Caco-2 (cell line): ENCODE data around the gene PPP2R5D. TPM values are rescaled to one million over a fixed set of nuclear protein-coding genes. Genes with fewer than 3 reads are reported as not detected.

Source experiments
- BruUV-seq: library from RNA; stranded (reverse); fragments of 400-500 nt; replicated peaks from 2 replicates; lab custom pipeline; 2021; lab: Mats Ljungman, UMichigan
- CTCF ChIA-PET: fragments of 300-600 bp; sonication (Branson Sonifier 250); formaldehyde crosslinking; loops from one replicate; lab custom pipeline; 2022; ENCODE audit warnings: antibody characterized with exemption; lab: Charles Lee
- POLR2A ChIA-PET: fragments of 300-600 bp; sonication (Branson Sonifier 250); formaldehyde crosslinking; loops from one replicate; lab custom pipeline; 2022; ENCODE audit warnings: antibody characterized with exemption; lab: Charles Lee
- DNase-seq, 2 experiments: peaks; one replicate each; pipeline versions ENCODE4 v3.0.0 to v3.0.0-alpha.2; 2020 to 2022
- H3K27me3 ChIP-seq: replicated peaks from 2 replicates; pipeline ENCODE4 v1.6.0; 2011; ENCODE audit warnings: low read length; ENCODE audit not compliant: control insufficient read depth, insufficient read depth
- H3K36me3 ChIP-seq: 2 replicates; pipeline ENCODE4 v1.5.1; 2011; ENCODE audit warnings: low read length; ENCODE audit not compliant: control insufficient read depth, insufficient read depth
- H3K4me1 ChIP-seq: fragments of 250-450 bp; sonication (Bioruptor Pico); 2 replicates; pipeline ENCODE4 v1.5.1; 2020; ENCODE audit warnings: mild to moderate bottlenecking
- H3K4me3 ChIP-seq: 2 replicates; pipeline ENCODE4 v1.5.1; 2011; ENCODE audit warnings: low read depth, mild to moderate bottlenecking, control low read depth, low read length
- H3K9me3 ChIP-seq: fragments of 250-450 bp; sonication (Bioruptor Pico); 2 replicates; pipeline ENCODE4 v1.5.1; 2020; ENCODE audit warnings: mild to moderate bottlenecking, moderate library complexity
- H3K27ac Mint-ChIP-seq: one replicate; pipeline ENCODE4 v1.8.0; 2022; ENCODE audit warnings: mixed read lengths; ENCODE audit not compliant: unreplicated experiment
- H3K27me3 Mint-ChIP-seq: one replicate; pipeline ENCODE4 v1.8.0; 2022; ENCODE audit warnings: mixed read lengths; ENCODE audit not compliant: insufficient read depth, unreplicated experiment
- H3K36me3 Mint-ChIP-seq: one replicate; pipeline ENCODE4 v1.8.0; 2022; ENCODE audit warnings: mild to moderate bottlenecking, mixed read lengths; ENCODE audit not compliant: insufficient read depth, unreplicated experiment
- H3K4me1 Mint-ChIP-seq: one replicate; pipeline ENCODE4 v1.8.0; 2022; ENCODE audit warnings: low read depth, mixed read lengths; ENCODE audit not compliant: unreplicated experiment
- H3K4me3 Mint-ChIP-seq: one replicate; pipeline ENCODE4 v1.8.0; 2022; ENCODE audit warnings: mild to moderate bottlenecking, moderate library complexity, mixed read lengths; ENCODE audit not compliant: unreplicated experiment
- H3K9me3 Mint-ChIP-seq: one replicate; pipeline ENCODE4 v1.8.0; 2022; ENCODE audit warnings: mixed read lengths; ENCODE audit not compliant: unreplicated experiment
- intact Hi-C: fragments of 100-400 bp; cut with micrococcal nuclease; formaldehyde crosslinking; loops from one replicate; pipeline ENCODE4 v1.10.0; 2022; ENCODE audit not compliant: unreplicated experiment
- total RNA-seq: library from RNA; stranded (reverse); gene quantifications from 2 replicates; pipeline ENCODE4 v1.2.3, GENCODE V29; 2022
- TF ChIP-seq, protein P1 (sequence below), 2 experiments: fragments of 200-600 bp in 1 of 2; IDR thresholded peaks; 1 replicate in 1 of 2; 2 replicates in 1 of 2; pipeline versions ENCODE4 v1.5.1 to v1.8.0; 2011 to 2022; ENCODE audit warnings: antibody characterized with exemption in 1 of 2, control low read depth in 1 of 2, inconsistent platforms in 1 of 2, low read depth in 1 of 2, low read length in 1 of 2, mild to moderate bottlenecking in 1 of 2, moderate library complexity in 1 of 2; ENCODE audit not compliant: insufficient read depth in 1 of 2, severe bottlenecking in 1 of 2, unreplicated experiment in 1 of 2

The PPP2R5D gene
- total RNA-seq, 1 experiment from 2014 or later: 45.0 TPM

DNA sequence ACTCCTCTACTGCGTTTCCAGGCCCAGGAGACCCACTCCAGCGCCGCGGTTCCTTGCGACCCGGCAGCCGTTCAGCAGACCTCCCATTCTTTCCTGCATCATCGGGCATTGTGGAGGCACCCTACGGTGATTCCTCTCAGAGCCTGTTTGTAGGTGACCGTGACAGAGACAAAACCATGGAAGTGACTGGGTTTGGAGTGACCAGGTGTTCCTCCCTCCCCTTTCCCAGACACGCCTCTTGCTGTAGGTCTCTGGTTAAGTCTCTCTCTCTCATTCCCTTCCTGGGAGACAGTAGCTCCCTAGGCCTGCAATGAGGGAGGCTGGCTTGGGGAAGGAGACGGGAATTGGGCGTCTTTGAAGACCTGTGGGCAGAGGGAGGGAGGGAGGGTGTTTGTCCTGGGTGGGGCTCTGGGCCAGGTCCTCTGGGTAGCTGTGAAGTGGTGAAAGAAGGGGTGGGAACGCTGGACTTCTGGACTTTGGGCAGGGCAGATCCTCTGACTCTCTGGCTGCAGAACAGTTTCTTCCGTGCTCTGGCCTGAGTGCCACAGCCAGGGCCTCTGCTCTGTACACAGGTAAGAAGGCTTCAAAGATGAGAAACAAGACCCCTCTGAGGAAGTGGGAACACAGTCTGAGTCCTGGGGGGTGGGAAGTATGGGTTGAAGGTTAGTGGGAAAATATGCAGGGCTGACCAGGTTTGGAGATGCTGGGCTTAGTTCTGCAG lies 75.8 kb downstream of the PPP2R5D start:
- TF ChIP-seq, protein P1, sequence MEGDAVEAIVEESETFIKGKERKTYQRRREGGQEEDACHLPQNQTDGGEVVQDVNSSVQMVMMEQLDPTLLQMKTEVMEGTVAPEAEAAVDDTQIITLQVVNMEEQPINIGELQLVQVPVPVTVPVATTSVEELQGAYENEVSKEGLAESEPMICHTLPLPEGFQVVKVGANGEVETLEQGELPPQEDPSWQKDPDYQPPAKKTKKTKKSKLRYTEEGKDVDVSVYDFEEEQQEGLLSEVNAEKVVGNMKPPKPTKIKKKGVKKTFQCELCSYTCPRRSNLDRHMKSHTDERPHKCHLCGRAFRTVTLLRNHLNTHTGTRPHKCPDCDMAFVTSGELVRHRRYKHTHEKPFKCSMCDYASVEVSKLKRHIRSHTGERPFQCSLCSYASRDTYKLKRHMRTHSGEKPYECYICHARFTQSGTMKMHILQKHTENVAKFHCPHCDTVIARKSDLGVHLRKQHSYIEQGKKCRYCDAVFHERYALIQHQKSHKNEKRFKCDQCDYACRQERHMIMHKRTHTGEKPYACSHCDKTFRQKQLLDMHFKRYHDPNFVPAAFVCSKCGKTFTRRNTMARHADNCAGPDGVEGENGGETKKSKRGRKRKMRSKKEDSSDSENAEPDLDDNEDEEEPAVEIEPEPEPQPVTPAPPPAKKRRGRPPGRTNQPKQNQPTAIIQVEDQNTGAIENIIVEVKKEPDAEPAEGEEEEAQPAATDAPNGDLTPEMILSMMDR (IDR thresholded peaks at IDR 0.05; ENCODE audit: insufficient read depth in 1 of 2, low read depth in 1 of 2, low read length in 1 of 2, severe bottlenecking in 1 of 2, unreplicated experiment in 1 of 2): no peak
- POLR2A ChIA-PET: interaction anchor here (0.6 to 2.4 kb wide), 12 partner anchors 15 to 431 kb away, joined by 3 to 22 read pairs (median 5); partner anchors contain the start of genes CNPY3, KLHDC3, MEA1 and PPP2R5D
- H3K36me3 Mint-ChIP-seq: peaks cover 56% of the 10 kb centered on the region
- peak overlapping the region; percentile 82 for H3K27ac Mint-ChIP-seq
- Histone ChIP-seq H3K36me3 (peaks cover 6% of the 10 kb centered on the region; the same call in 1 of the 2 replicates), H3K9me3 (no peaks in the 10 kb centered on the region), H3K4me3 (peak overlapping the region; percentile 79), H3K4me1 (peaks cover 24% of the 10 kb centered on the region), H3K27me3 (no peaks in the 10 kb centered on the region)
- DNase-seq: peak; percentile 77 to 87
- intact Hi-C loops: loop anchor here (1.0 kb wide), 1 partner anchor 46 kb away; the partner anchor contains the start of gene KLHDC3
- no TSS peak for BruUV-seq
- CTCF ChIA-PET: interaction anchor here (0.6 to 1.3 kb wide), 6 partner anchors 37 to 214 kb away, joined by 3 to 7 read pairs (median 4); partner anchors contain the start of gene RRP36
- no peaks in the 10 kb centered on the region for H3K9me3 Mint-ChIP-seq
- peak overlapping the region; percentile 88 for H3K4me3 Mint-ChIP-seq
- H3K4me1 Mint-ChIP-seq: peaks cover 34% of the 10 kb centered on the region
- H3K27me3 Mint-ChIP-seq: no peaks in the 10 kb centered on the region

DNA sequence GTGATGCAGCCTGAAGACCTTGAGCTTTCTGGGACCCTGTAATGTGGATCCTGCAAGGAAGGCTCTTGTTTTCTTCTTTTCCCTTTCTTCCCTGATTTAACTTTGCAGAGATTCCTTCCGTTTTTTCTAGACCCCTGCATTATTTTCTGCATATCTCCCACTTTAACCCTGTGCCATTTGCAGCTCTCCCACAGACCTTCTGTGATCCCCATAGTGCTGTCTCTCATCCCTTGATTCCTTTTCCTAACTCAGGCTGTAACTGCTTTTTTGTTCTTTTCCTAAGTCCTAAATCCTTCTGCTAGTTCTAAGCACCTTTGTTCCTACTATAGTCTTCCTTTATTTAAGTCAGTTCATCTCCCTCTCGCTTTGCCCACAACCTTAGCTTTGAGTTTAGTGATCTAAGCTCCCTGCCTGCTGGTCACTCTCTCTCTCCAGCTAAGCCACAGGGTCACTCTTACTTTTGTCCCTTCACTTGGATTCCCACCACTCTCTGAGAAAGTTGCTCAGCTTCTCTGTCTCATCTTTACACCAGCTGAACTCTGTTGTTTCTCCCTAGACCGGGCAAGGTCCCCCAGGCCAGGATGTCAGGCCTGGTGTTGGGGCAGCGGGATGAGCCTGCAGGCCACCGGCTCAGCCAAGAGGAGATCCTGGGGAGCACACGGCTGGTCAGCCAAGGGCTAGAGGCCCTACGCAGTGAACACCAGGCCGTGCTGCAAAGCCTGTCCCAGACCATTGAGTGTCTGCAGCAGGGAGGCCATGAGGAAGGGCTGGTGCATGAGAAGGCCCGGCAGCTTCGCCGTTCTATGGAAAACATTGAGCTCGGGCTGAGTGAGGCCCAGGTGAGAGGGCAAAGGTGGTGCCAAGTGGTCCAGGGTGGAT lies 76.6 kb downstream of the PPP2R5D start:
- intact Hi-C loops: loop anchor here (1.0 kb wide), 1 partner anchor 47 kb away; the partner anchor contains the start of gene KLHDC3
- H3K4me3 ChIP-seq: peak overlapping the region; percentile 79
- Mint-ChIP-seq H3K27ac (peak overlapping the region; percentile 82), H3K36me3 (peaks cover 48% of the 10 kb centered on the region), H3K27me3 (no peaks in the 10 kb centered on the region), H3K9me3 (no peaks in the 10 kb centered on the region), H3K4me1 (peaks cover 28% of the 10 kb centered on the region), H3K4me3 (peak overlapping the region; percentile 88)
- peaks cover 6% of the 10 kb centered on the region; the same call in 1 of the 2 replicates for H3K36me3 ChIP-seq
- H3K27me3 ChIP-seq: no peaks in the 10 kb centered on the region
- ChIA-PET CTCF (interaction anchor here (0.7 to 1.0 kb wide), 3 partner anchors 36 to 111 kb away, joined by 3 to 5 read pairs (median 4); no protein-coding TSS in a partner anchor), POLR2A (interaction anchor here (0.6 to 2.4 kb wide), 6 partner anchors 47 to 432 kb away, joined by 3 to 22 read pairs (median 10); partner anchors contain the start of genes CNPY3, KLHDC3, MEA1 and PPP2R5D)
- DNase-seq: no peak
- BruUV-seq: TSS peak; percentile 63
- peaks cover 19% of the 10 kb centered on the region for H3K4me1 ChIP-seq
- H3K9me3 ChIP-seq: no peaks in the 10 kb centered on the region
- TF ChIP-seq, protein P1 (IDR thresholded peaks at IDR 0.05; ENCODE audit: insufficient read depth in 1 of 2, low read depth in 1 of 2, low read length in 1 of 2, severe bottlenecking in 1 of 2, unreplicated experiment in 1 of 2): no peak

DNA sequence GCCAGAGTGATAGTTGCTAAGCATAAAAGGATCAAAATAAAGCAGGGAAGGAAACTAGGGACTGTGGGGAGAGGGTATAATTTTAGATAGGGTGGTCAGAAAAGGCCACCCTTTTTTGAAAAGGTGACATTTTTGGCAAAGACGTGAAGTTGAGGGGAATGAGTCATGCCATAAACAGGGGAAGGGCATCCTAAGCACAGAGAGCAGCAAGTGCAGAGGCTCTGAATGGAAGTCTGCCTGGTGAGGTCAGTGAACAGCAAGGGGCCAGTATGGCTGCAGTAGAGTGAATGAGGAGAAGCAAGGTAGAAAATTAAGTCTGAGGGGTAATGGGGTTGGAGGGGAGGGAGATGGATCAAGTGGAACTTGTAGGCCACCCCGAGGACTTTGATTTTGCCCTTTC lies 77.5 kb downstream of the PPP2R5D start:
- intact Hi-C loops: no loop called here
- H3K9me3 Mint-ChIP-seq: no peaks in the 10 kb centered on the region
- CTCF ChIA-PET: no interaction called here

More for the DNA sequence above, 77.5 kb downstream of the PPP2R5D start:
- no TSS peak for BruUV-seq
- TF ChIP-seq, protein P1 (IDR thresholded peaks at IDR 0.05; ENCODE audit: insufficient read depth in 1 of 2, low read depth in 1 of 2, low read length in 1 of 2, severe bottlenecking in 1 of 2, unreplicated experiment in 1 of 2): no peak
- peaks cover 27% of the 10 kb centered on the region for H3K4me1 Mint-ChIP-seq
- peak overlapping the region; percentile 88 for H3K4me3 Mint-ChIP-seq
- peaks cover 19% of the 10 kb centered on the region for H3K4me1 ChIP-seq
- no peaks in the 10 kb centered on the region for H3K9me3 ChIP-seq
- no peak overlapping the region for H3K4me3 ChIP-seq
- POLR2A ChIA-PET: no interaction called here
- DNase-seq: no peak
- H3K27me3 ChIP-seq: no peaks in the 10 kb centered on the region
- no peaks in the 10 kb centered on the region for H3K27me3 Mint-ChIP-seq
- H3K36me3 ChIP-seq: peaks cover 6% of the 10 kb centered on the region
- H3K36me3 Mint-ChIP-seq: peaks cover 40% of the 10 kb centered on the region
- H3K27ac Mint-ChIP-seq: peak overlapping the region; percentile 82
